H1 (cell line): ENCODE data around the gene LYSET. TPM values are rescaled to one million over a fixed set of nuclear protein-coding genes. Genes with fewer than 3 reads are reported as not detected.

ENCODE experiments used
- CTCF ChIA-PET: fragments of 300-600 bp; sonication (Branson Sonifier 250); formaldehyde crosslinking; loops from one replicate; lab custom pipeline; 2021; ENCODE audit not compliant: partially characterized antibody; lab: Charles Lee
- POLR2A ChIA-PET: fragments of 300-600 bp; sonication (Branson Sonifier 250); formaldehyde crosslinking; loops from one replicate; lab custom pipeline; 2021; ENCODE audit warnings: inconsistent platforms; ENCODE audit not compliant: partially characterized antibody; lab: Charles Lee
- DNase-seq, 2 experiments: peaks; one replicate each; pipeline versions ENCODE4 v3.0.0 to v3.0.0-alpha.2; 2010 to 2022; ENCODE audit warnings: low spot score in 2 of 2, low read depth in 1 of 2, mixed read lengths in 1 of 2
- FAIRE-seq: peaks from 2 replicates; lab custom pipeline; 2011; peaks lifted over from hg19 to GRCh38; lab: Jason Lieb, UNC
- H2AFZ ChIP-seq: 2 replicates; pipeline ENCODE4 v1.8.1; 2012; ENCODE audit warnings: low read length, inconsistent platforms
- H2AK5ac ChIP-seq: 2 replicates; pipeline ENCODE4 v1.6.1; 2013; ENCODE audit warnings: low read depth, low read length
- H2BK120ac ChIP-seq: replicated peaks from 2 replicates; pipeline ENCODE3; 2013; ENCODE audit warnings: low read depth, low read length, inconsistent platforms
- H2BK12ac ChIP-seq: 2 replicates; pipeline ENCODE4 v1.6.1; 2013; ENCODE audit warnings: low read depth, low read length
- H2BK15ac ChIP-seq: 2 replicates; pipeline ENCODE4 v1.6.1; 2013; ENCODE audit warnings: low read length
- H2BK20ac ChIP-seq: 2 replicates; pipeline ENCODE4 v1.6.1; 2013; ENCODE audit warnings: low read length
- H2BK5ac ChIP-seq: 2 replicates; pipeline ENCODE4 v1.6.1; 2013; ENCODE audit warnings: low read depth, low read length
- H3K14ac ChIP-seq: 2 replicates; pipeline ENCODE4 v1.6.1; 2013; ENCODE audit warnings: inconsistent platforms; ENCODE audit not compliant: insufficient read length
- H3K18ac ChIP-seq: 2 replicates; pipeline ENCODE4 v1.6.1; 2013; ENCODE audit warnings: low read length; ENCODE audit errors: extremely low read depth
- H3K23ac ChIP-seq: 2 replicates; pipeline ENCODE4 v1.6.1; 2013; ENCODE audit warnings: inconsistent platforms; ENCODE audit not compliant: insufficient read length
- H3K23me2 ChIP-seq: 2 replicates; pipeline ENCODE4 v1.6.1; 2013; ENCODE audit warnings: low read depth, low read length
- H3K27ac ChIP-seq: 2 replicates; pipeline ENCODE4 v1.6.1; 2011; ENCODE audit warnings: low read depth, low read length, inconsistent platforms
- H3K27me3 ChIP-seq, 4 experiments: replicated peaks in 1 of 4; 1 replicate in 1 of 4; 2 replicates in 3 of 4; pipeline versions ENCODE4 v1.6.1 to v1.8.1; 2011 to 2013; ENCODE audit warnings: low read length in 3 of 4, mild to moderate bottlenecking in 3 of 4, inconsistent platforms in 2 of 4, mixed read lengths in 2 of 4, moderate library complexity in 1 of 4; ENCODE audit not compliant: control insufficient read depth in 3 of 4, insufficient read depth in 3 of 4; ENCODE audit errors: extremely low read depth in 1 of 4
- H3K36me3 ChIP-seq, 4 experiments: 2 replicates each; pipeline versions ENCODE4 v1.6.1 to v1.8.1; 2011 to 2013; ENCODE audit warnings: mild to moderate bottlenecking in 4 of 4, low read length in 3 of 4, moderate library complexity in 2 of 4, control low read depth in 1 of 4, inconsistent platforms in 1 of 4; ENCODE audit not compliant: insufficient read depth in 4 of 4, control insufficient read depth in 2 of 4
- H3K4ac ChIP-seq: replicated peaks from 2 replicates; pipeline ENCODE3; 2013; ENCODE audit warnings: low read length, low read depth, mixed read lengths, inconsistent platforms; ENCODE audit not compliant: insufficient read length
- H3K4me1 ChIP-seq, 4 experiments: replicated peaks in 1 of 4; 1 replicate in 1 of 4; 2 replicates in 3 of 4; pipeline versions ENCODE4 v1.6.1 to v1.8.1; 2011 to 2013; ENCODE audit warnings: low read length in 3 of 4, inconsistent platforms in 2 of 4, mixed read lengths in 1 of 4; ENCODE audit not compliant: insufficient read depth in 4 of 4, control insufficient read depth in 3 of 4
- H3K4me2 ChIP-seq, 2 experiments: 2 replicates each; pipeline versions ENCODE4 v1.6.1 to v1.8.1; 2011 to 2013; ENCODE audit warnings: low read depth in 2 of 2, low read length in 2 of 2, control low read depth in 1 of 2, inconsistent platforms in 1 of 2, mild to moderate bottlenecking in 1 of 2; ENCODE audit not compliant: insufficient read depth in 1 of 2
- H3K4me3 ChIP-seq, 4 experiments: fragments of 200-600, 300-600 bp in 1 of 4; sonication (generic), shearing (Covaris generic), sonication (Bioruptor Twin) in 1 of 4; 2 replicates each; pipeline versions ENCODE4 v1.5.1 to v1.8.1; 2011 to 2016; ENCODE audit warnings: low read length in 4 of 4, low read depth in 3 of 4, control low read depth in 2 of 4, inconsistent platforms in 2 of 4, mild to moderate bottlenecking in 2 of 4, mixed read lengths in 1 of 4, moderate library complexity in 1 of 4; ENCODE audit not compliant: insufficient read depth in 2 of 4; ENCODE audit errors: extremely low read depth in 1 of 4
- H3K56ac ChIP-seq: replicated peaks from 2 replicates; pipeline ENCODE3; 2013; ENCODE audit warnings: low read depth, mild to moderate bottlenecking, mixed read lengths, low read length, inconsistent platforms; ENCODE audit not compliant: insufficient read length
- H3K79me1 ChIP-seq: 2 replicates; pipeline ENCODE4 v1.6.1; 2013; ENCODE audit warnings: low read depth, low read length, control low read depth
- H3K79me2 ChIP-seq, 2 experiments: 2 replicates each; pipeline versions ENCODE4 v1.6.1 to v1.8.1; 2012 to 2013; ENCODE audit warnings: low read length in 2 of 2, mild to moderate bottlenecking in 2 of 2, inconsistent platforms in 1 of 2; ENCODE audit not compliant: insufficient read depth in 2 of 2, control insufficient read depth in 1 of 2
- H3K9ac ChIP-seq, 4 experiments: replicated peaks in 1 of 4; 1 replicate in 1 of 4; 2 replicates in 3 of 4; pipeline versions ENCODE4 v1.6.1 to v1.8.1; 2011 to 2013; ENCODE audit warnings: low read depth in 3 of 4, low read length in 3 of 4, control low read depth in 2 of 4, mild to moderate bottlenecking in 2 of 4, moderate library complexity in 2 of 4, inconsistent platforms in 1 of 4; ENCODE audit errors: extremely low read depth in 1 of 4
- H3K9me3 ChIP-seq, 2 experiments: 2 replicates each; pipeline versions ENCODE4 v1.6.1 to v1.8.1; 2012 to 2013; ENCODE audit warnings: mild to moderate bottlenecking in 2 of 2, moderate library complexity in 2 of 2, control low read depth in 1 of 2, inconsistent platforms in 1 of 2, low read depth in 1 of 2, low read length in 1 of 2, mixed read lengths in 1 of 2; ENCODE audit not compliant: insufficient read depth in 2 of 2
- H4K20me1 ChIP-seq, 2 experiments: replicated peaks in 1 of 2; 2 replicates each; pipeline versions ENCODE3 to v1.8.1; 2011 to 2013; ENCODE audit warnings: inconsistent platforms in 2 of 2, low read length in 2 of 2, mild to moderate bottlenecking in 1 of 2; ENCODE audit not compliant: insufficient read depth in 2 of 2, control insufficient read depth in 1 of 2
- H4K5ac ChIP-seq: 2 replicates; pipeline ENCODE4 v1.6.1; 2013; ENCODE audit warnings: low read length, low read depth, mixed read lengths, inconsistent platforms; ENCODE audit not compliant: insufficient read length
- H4K8ac ChIP-seq: 2 replicates; pipeline ENCODE4 v1.8.0; 2013; ENCODE audit warnings: mild to moderate bottlenecking, moderate library complexity, low read length, inconsistent platforms; ENCODE audit not compliant: insufficient read depth; ENCODE audit errors: extremely low read depth
- H4K91ac ChIP-seq: replicated peaks from 2 replicates; pipeline ENCODE3; 2013; ENCODE audit warnings: low read length, mixed read lengths, inconsistent platforms; ENCODE audit not compliant: insufficient read length
- BCL11A ChIP-seq, 2 experiments: IDR thresholded peaks; one replicate each; pipeline ENCODE4 v1.6.1; 2011; ENCODE audit warnings: low read depth in 2 of 2, low read length in 2 of 2, mild to moderate bottlenecking in 2 of 2
- BRCA1 ChIP-seq: IDR thresholded peaks from 2 replicates; pipeline ENCODE4 v1.6.1; 2012; ENCODE audit warnings: low read depth, low read length, improper control_type of control experiment
- CEBPB ChIP-seq: IDR thresholded peaks from 2 replicates; pipeline ENCODE4 v1.6.1; 2012; ENCODE audit warnings: low read depth, low read length
- CTBP2 ChIP-seq: IDR thresholded peaks from 2 replicates; pipeline ENCODE4 v1.7.0; 2011; ENCODE audit warnings: borderline replicate concordance, mild to moderate bottlenecking, moderate library complexity, mixed read lengths, low read length; ENCODE audit not compliant: insufficient read depth, insufficient read length
- EZH2 ChIP-seq: fragments of 200-600 bp; sonication (generic); IDR thresholded peaks from 2 replicates; pipeline ENCODE4 v1.7.1; 2012; ENCODE audit warnings: low read depth, mild to moderate bottlenecking, moderate library complexity, low read length, inconsistent platforms; ENCODE audit not compliant: severe bottlenecking
- GTF2F1 ChIP-seq: IDR thresholded peaks from 2 replicates; pipeline ENCODE4 v1.6.1; 2012; ENCODE audit warnings: low read depth, low read length, improper control_type of control experiment, borderline replicate concordance
- HDAC2 ChIP-seq, 2 experiments: fragments of 300-600 bp in 1 of 2; sonication (generic) in 1 of 2; IDR thresholded peaks; 2 replicates each; pipeline ENCODE4 v1.6.1; 2011 to 2012; ENCODE audit warnings: low read depth in 2 of 2, low read length in 2 of 2, mild to moderate bottlenecking in 2 of 2, moderate library complexity in 2 of 2, borderline replicate concordance in 1 of 2, inconsistent platforms in 1 of 2
- KDM1A ChIP-seq: fragments of 200-600, 300-600 bp; sonication (generic); IDR thresholded peaks from 2 replicates; pipeline ENCODE4 v1.7.1; 2016; ENCODE audit warnings: mild to moderate bottlenecking, low read length, borderline replicate concordance
- KDM5A ChIP-seq: fragments of 200-600 bp; IDR thresholded peaks from 2 replicates; pipeline ENCODE4 v1.7.1; 2012; ENCODE audit warnings: mild to moderate bottlenecking, low read length, inconsistent platforms, mixed read lengths
- SP1 ChIP-seq: IDR thresholded peaks from 2 replicates; pipeline ENCODE4 v1.6.1; 2011; ENCODE audit warnings: low read depth, low read length
- TAF1 ChIP-seq: IDR thresholded peaks from 2 replicates; pipeline ENCODE4 v1.6.1; 2011; ENCODE audit warnings: mild to moderate bottlenecking, low read depth, low read length
- TEAD4 ChIP-seq: IDR thresholded peaks from 2 replicates; pipeline ENCODE4 v1.6.1; 2012; ENCODE audit warnings: low read depth, low read length, inconsistent platforms, mixed read lengths
- ZNF274 ChIP-seq: IDR thresholded peaks from 2 replicates; pipeline ENCODE4 v1.7.0; 2012; ENCODE audit warnings: low read length, borderline replicate concordance; ENCODE audit errors: extremely low read depth
- WGBS, 2 experiments: shearing (Covaris generic) in 1 of 2; methylation state at CpG; one replicate each; pipeline versions ENCODE4 v1.1.6 to v1.1.7; 2013 to 2015; ENCODE audit warnings: low lambda C conversion rate in 2 of 2, mixed read lengths in 2 of 2, inconsistent platforms in 1 of 2, low coverage in 1 of 2, missing lambda C conversion rate in 1 of 2; ENCODE audit not compliant: insufficient replicate concordance in 2 of 2, insufficient coverage in 1 of 2, insufficient read length in 1 of 2; ENCODE audit errors: extremely low coverage in 1 of 2, missing lambda C conversion rate in 1 of 2; 5-methylcytosine and 5-hydroxymethylcytosine counted together
- polyA plus RNA-seq, 7 experiments: library from polyadenylated mRNA; depleted of rRNA in 3 of 7; stranded (reverse) in 5 of 7; unstranded in 2 of 7; fragments of >200 nt in 5 of 7; fragments of 200-250 nt in 2 of 7; gene quantifications; 1 replicate in 5 of 7; 2 replicates in 1 of 7; 4 replicates in 1 of 7; pipeline versions ENCODE4 v1.2.1 to v1.2.3, GENCODE V29; 2011 to 2013; ENCODE audit warnings: missing spikeins in 2 of 7, mixed read lengths in 2 of 7
- total RNA-seq: library from RNA; stranded (reverse); fragmentation: NEBNext Ultra II Directional; extraction: Animal tissue kit (Norgen Biotek cat#: 25700); gene quantifications from 2 replicates; pipeline ENCODE4 v1.2.1, GENCODE V29; 2021
- TF ChIP-seq, protein P1 (sequence below): IDR thresholded peaks from 2 replicates; pipeline ENCODE4 v1.6.1; 2011; ENCODE audit warnings: low read length, improper control_type of control experiment

LYSET gene
- total and polyA plus RNA-seq, 2 of the 8 experiments (the other 6 are each of a cell fraction or from before 2014, with no cell fraction given), result 26.2 to 26.9 TPM

DNA sequence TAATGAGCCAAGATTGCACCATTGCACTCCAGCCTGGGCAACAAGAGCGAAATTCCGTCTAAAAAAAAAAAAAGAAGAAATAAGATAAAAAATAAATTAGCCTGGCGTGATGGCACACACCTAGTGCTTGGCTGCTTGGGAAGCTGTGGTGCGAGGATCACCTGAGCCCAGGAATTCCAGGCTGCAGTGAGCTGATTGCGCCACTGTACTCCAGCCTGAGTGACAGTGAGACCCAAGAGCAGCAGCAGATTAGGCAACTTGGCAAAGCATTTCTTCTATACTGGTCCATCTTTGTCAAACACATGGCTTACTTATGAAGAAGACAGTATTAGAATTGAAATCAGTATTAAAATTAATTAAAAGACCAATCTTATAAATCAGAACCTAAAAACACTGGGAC, 15.4 kb downstream of the LYSET start:
- no peak overlapping the region for H4K91ac ChIP-seq
- no peak overlapping the region for H2AK5ac ChIP-seq
- no peak overlapping the region for H2BK15ac ChIP-seq
- no peak overlapping the region for H3K14ac ChIP-seq
- 79% methylated on average over 5 of the region's 5 CpGs; no CpG with 5 or more reads in 1 of the 2 experiments for WGBS, 2 experiments
- no peak overlapping the region for H3K4ac ChIP-seq
- no peak overlapping the region for H3K23ac ChIP-seq
- no peaks in the 10 kb centered on the region for H3K79me2 ChIP-seq
- FAIRE-seq (no peak), DNase-seq (no peak)
- H2BK120ac ChIP-seq, result no peak overlapping the region
- H2BK5ac ChIP-seq, result no peak overlapping the region
- no peak overlapping the region for H2BK20ac ChIP-seq
- H3K79me1 ChIP-seq, result no peaks in the 10 kb centered on the region; the same call in 1 of the 2 replicates
- H3K27ac ChIP-seq, result no peak overlapping the region
- no peak overlapping the region for H3K9ac ChIP-seq
- H3K23me2 ChIP-seq, result no peaks in the 10 kb centered on the region
- H2BK12ac ChIP-seq, result no peak overlapping the region
- H3K56ac ChIP-seq, result no peak overlapping the region
- H4K8ac ChIP-seq, result no peak overlapping the region
- H4K5ac ChIP-seq, result no peak overlapping the region
- H3K9me3 ChIP-seq, result no peaks in the 10 kb centered on the region
- no peak overlapping the region for H3K4me3 ChIP-seq
- no peaks in the 10 kb centered on the region for H3K4me1 ChIP-seq
- no peak overlapping the region for H2AFZ ChIP-seq
- no peak overlapping the region for H3K4me2 ChIP-seq
- H3K36me3 ChIP-seq, result no peaks in the 10 kb centered on the region
- POLR2A ChIA-PET, result no interaction called here
- no peak overlapping the region for H3K18ac ChIP-seq
- CTCF ChIA-PET, result interaction anchor here (1.4 kb wide), 1 partner anchor 26 kb away, joined by 4 read pairs; no protein-coding TSS in a partner anchor
- no peaks in the 10 kb centered on the region for H3K27me3 ChIP-seq
- H4K20me1 ChIP-seq, result no peaks in the 10 kb centered on the region
- TF ChIP-seq TAF1 (no peak), EZH2 (no peak), ZNF274 (no peak), CEBPB (peak; percentile 90), HDAC2 (IDR thresholded peaks at IDR 0.05; ENCODE audit: borderline replicate concordance in 1 of 2, low read depth in 2 of 2, low read length in 2 of 2) (no peak), KDM1A (no peak), BCL11A (IDR thresholded peaks at IDR 0.05; ENCODE audit: low read depth in 2 of 2, low read length in 2 of 2) (no peak), GTF2F1 (no peak), KDM5A (no peak), TEAD4 (peak; percentile 70), BRCA1 (no peak), CTBP2 (no peak), SP1 (no peak)
- TF ChIP-seq, protein P1, sequence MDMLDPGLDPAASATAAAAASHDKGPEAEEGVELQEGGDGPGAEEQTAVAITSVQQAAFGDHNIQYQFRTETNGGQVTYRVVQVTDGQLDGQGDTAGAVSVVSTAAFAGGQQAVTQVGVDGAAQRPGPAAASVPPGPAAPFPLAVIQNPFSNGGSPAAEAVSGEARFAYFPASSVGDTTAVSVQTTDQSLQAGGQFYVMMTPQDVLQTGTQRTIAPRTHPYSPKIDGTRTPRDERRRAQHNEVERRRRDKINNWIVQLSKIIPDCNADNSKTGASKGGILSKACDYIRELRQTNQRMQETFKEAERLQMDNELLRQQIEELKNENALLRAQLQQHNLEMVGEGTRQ, result no peak
